Activated CD8-positive, alpha-beta memory T cell treated with anti-CD3 and anti-CD28 coated beads, Interleukin-2, amount 50 U/mL, for 24 hours (primary cell): ENCODE results near the gene CACNA2D4.

Source experiments
- DNase-seq: peaks from one replicate; pipeline ENCODE4 v3.0.0-alpha.2; 2020; ENCODE audit errors: extremely low read depth

CACNA2D4 gene

GRCh38 chr12:1844661-1845409 is 73.6 kb downstream of the CACNA2D4 start:
- DNase-seq, result no peak

GRCh38 chr12:1844223-1844622 is 74.2 kb downstream of the CACNA2D4 start:
- DNase-seq, result no peak

GRCh38 chr12:1843641-1844005 is 74.8 kb downstream of the CACNA2D4 start:
- DNase-seq, result no peak

- no peak for DNase-seq
These were observed 75.4 kb downstream of the CACNA2D4 start for GRCh38 chr12:1842905-1843640.

- no peak for DNase-seq
These were observed 76.1 kb downstream of the CACNA2D4 start for GRCh38 chr12:1842183-1842904.

GRCh38 chr12:1841586-1842182 is 76.8 kb downstream of the CACNA2D4 start:
- no peak for DNase-seq

- DNase-seq, result no peak
These were observed 77.4 kb downstream of the CACNA2D4 start for GRCh38 chr12:1840981-1841425.

- no peak for DNase-seq
These were observed 78.2 kb downstream of the CACNA2D4 start for GRCh38 chr12:1839956-1840951.

- no peak for DNase-seq
These were observed 79.0 kb downstream of the CACNA2D4 start for GRCh38 chr12:1839464-1839863.

- no peak for DNase-seq
These were observed 79.5 kb downstream of the CACNA2D4 start for GRCh38 chr12:1838994-1839365.

GRCh38 chr12:1838205-1838993 is 80.1 kb downstream of the CACNA2D4 start:
- no peak for DNase-seq

GRCh38 chr12:1837541-1838204 is 80.8 kb downstream of the CACNA2D4 start:
- DNase-seq, result no peak

- DNase-seq, result no peak
These were observed 81.5 kb downstream of the CACNA2D4 start for GRCh38 chr12:1836854-1837421.

- no peak for DNase-seq
These were observed 82.1 kb downstream of the CACNA2D4 start for GRCh38 chr12:1836241-1836803.

- DNase-seq, result no peak
These were observed 83.0 kb downstream of the CACNA2D4 start for GRCh38 chr12:1835211-1836131.

- no peak for DNase-seq
These were observed 84.1 kb downstream of the CACNA2D4 start for GRCh38 chr12:1834186-1834925.

- no peak for DNase-seq
These were observed 84.8 kb downstream of the CACNA2D4 start for GRCh38 chr12:1833596-1834028.
